Esophagus squamous epithelium (tissue), 5 donors: ENCODE measurements around the gene CSN3. TPM values are rescaled to one million over a fixed set of nuclear protein-coding genes. Genes with fewer than 3 reads are reported as not detected.
"Not testable (repeated sequence)": the region's sequence is repeated elsewhere in the genome, so short reads cannot be mapped to it uniquely, and the experiment has no call there.

ENCODE experiments used
- DNase-seq: peaks from one replicate; lab custom pipeline; 2025; lab: John Stamatoyannopoulos, UW
- H3K27ac ChIP-seq, 4 donors: fragments of 200-600 bp; sonication (generic); one replicate each; pipeline ENCODE4 v1.5.1; 2016 to 2019; ENCODE audit warnings: mild to moderate bottlenecking in 1 of 4
- H3K27me3 ChIP-seq, 4 donors: fragments of 200-600 bp; sonication (generic); 1 replicate in 3 of 4; 2 replicates in 1 of 4; pipeline versions ENCODE4 v1.5.1 to v1.6.0; 2017 to 2021; ENCODE audit warnings: antibody characterized with exemption in 1 of 4
- H3K36me3 ChIP-seq, 3 donors: fragments of 200-600 bp; sonication (generic); one replicate each; pipeline ENCODE4 v1.5.1; 2016 to 2019
- H3K4me1 ChIP-seq, 3 donors: fragments of 200-600 bp; sonication (generic); one replicate each; pipeline ENCODE4 v1.5.1; 2017 to 2019
- H3K4me3 ChIP-seq, 4 donors: fragments of 200-600 bp; sonication (generic); 1 replicate in 3 of 4; 2 replicates in 1 of 4; pipeline ENCODE4 v1.5.1; 2016 to 2019; ENCODE audit warnings: mild to moderate bottlenecking in 2 of 4, moderate library complexity in 1 of 4
- H3K9me3 ChIP-seq, 3 donors: fragments of 200-600 bp; sonication (generic); one replicate each; pipeline ENCODE4 v1.5.1; 2016 to 2019
- CTCF ChIP-seq, 6 experiments: fragments of 450-650 bp in 4 of 6; fragments of 200-600 bp in 2 of 6; sonication (generic) in 2 of 6; IDR thresholded peaks; one replicate each; pipeline ENCODE4 v1.5.1; 2016 to 2019; ENCODE audit warnings: antibody characterized with exemption in 6 of 6, mild to moderate bottlenecking in 4 of 6, moderate library complexity in 4 of 6
- POLR2A ChIP-seq, 4 donors: fragments of 450-650 bp; IDR thresholded peaks; one replicate each; pipeline ENCODE4 v1.6.1; 2017; ENCODE audit warnings: antibody characterized with exemption in 4 of 4, mild to moderate bottlenecking in 4 of 4, moderate library complexity in 3 of 4
- WGBS, 2 donors: methylation state at CpG; one replicate each; pipeline ENCODE4 v1.1.5; 2018; 5-methylcytosine and 5-hydroxymethylcytosine counted together
- intact Hi-C: fragments of 100-400 bp; cut with DNase I; formaldehyde crosslinking; loops from one replicate; pipeline ENCODE4 v1.15.0; 2022
- total RNA-seq, 4 donors: library from RNA; depleted of rRNA; stranded (reverse); fragments of >200 nt; gene quantifications; one replicate each; pipeline ENCODE4 v1.1.0, GENCODE V29; 2016
- donor health status: DM: yes; HTN: yes; CAD: no.

Gene CSN3
- not detected for total RNA-seq

GRCh38 chr4:70242297-70242696 is at the start of gene CSN3:
CSN3 (plus strand) TSS chr4:70242597; CDS start chr4:70244820, 2,223 bp downstream.
- H3K4me1 ChIP-seq, H3K36me3 ChIP-seq, H3K4me3 ChIP-seq, DNase-seq, H3K9me3 ChIP-seq, H3K27me3 ChIP-seq, intact Hi-C loops, H3K27ac ChIP-seq: not testable (repeated sequence)
- 74 to 78% methylated on average over 3 of the region's 3 CpGs for whole genome bisulfite sequencing, 2 donors

GRCh38 chr4:70192895-70193294 is 49.5 kb upstream of the CSN3 start:
- Histone ChIP-seq H3K4me3 (no peak overlapping the region), H3K27me3 (peaks cover 0 to 8% (median 0%) of the 10 kb centered on the region in 4 donors), H3K36me3 (no peaks in the 10 kb centered on the region), H3K4me1 (no peaks in the 10 kb centered on the region), H3K9me3 (no peaks in the 10 kb centered on the region), H3K27ac (no peak overlapping the region)
- 88 to 92% methylated on average over 2 of the region's 2 CpGs for WGBS, 2 donors
- intact Hi-C loops, result no loop called here
- TF ChIP-seq POLR2A (IDR thresholded peaks at IDR 0.05) (no peak), CTCF (IDR thresholded peaks at IDR 0.05) (no peak)
- DNase-seq, result no peak

GRCh38 chr4:70195425-70195824 is 47.0 kb upstream of the CSN3 start, which contains the start of gene ODAM:
ODAM (plus strand) TSS chr4:70195725; CDS start chr4:70196544, 819 bp downstream.
- WGBS, 2 donors, result 72 to 77% methylated on average over 1 of the region's 1 CpG
- no peak within 1 kb of the TSS for H3K4me3 ChIP-seq
- H3K4me1 ChIP-seq, result no peaks in the 10 kb centered on the region
- DNase-seq, result no peak
- H3K9me3 ChIP-seq, result no peaks in the 10 kb centered on the region
- no peaks in the 10 kb centered on the region for H3K36me3 ChIP-seq
- H3K27me3 ChIP-seq, result peaks cover 0 to 8% (median 0%) of the 10 kb centered on the region in 4 donors
- no peak for TF ChIP-seq POLR2A (IDR thresholded peaks at IDR 0.05)
- no peak within 1 kb of the TSS for H3K27ac ChIP-seq
- intact Hi-C loops, result no loop called here

GRCh38 chr4:70196857-70197256 is 45.5 kb upstream of the CSN3 start:
- no peak overlapping the region for H3K4me3 ChIP-seq
- DNase-seq, result no peak
- H3K27me3 ChIP-seq, result peaks cover 0 to 8% (median 0%) of the 10 kb centered on the region in 4 donors
- no peaks in the 10 kb centered on the region for H3K4me1 ChIP-seq
- intact Hi-C loops, result no loop called here
- H3K36me3 ChIP-seq, result no peaks in the 10 kb centered on the region
- H3K27ac ChIP-seq, result no peak overlapping the region
- WGBS, 2 donors, result 59 to 61% methylated on average over 2 of the region's 2 CpGs
- no peaks in the 10 kb centered on the region for H3K9me3 ChIP-seq
- TF ChIP-seq POLR2A (IDR thresholded peaks at IDR 0.05), result no peak

GRCh38 chr4:70197842-70198241 is 44.6 kb upstream of the CSN3 start:
- Histone ChIP-seq H3K4me1 (no peaks in the 10 kb centered on the region), H3K27me3 (peaks cover 0 to 8% (median 0%) of the 10 kb centered on the region in 4 donors), H3K27ac (no peak overlapping the region), H3K9me3 (no peaks in the 10 kb centered on the region), H3K36me3 (no peaks in the 10 kb centered on the region), H3K4me3 (no peak overlapping the region)
- DNase-seq, result no peak
- TF ChIP-seq POLR2A (IDR thresholded peaks at IDR 0.05) (no peak), CTCF (IDR thresholded peaks at IDR 0.05) (no peak)
- intact Hi-C loops, result no loop called here
- 47 to 59% methylated on average over 2 of the region's 2 CpGs for WGBS, 2 donors

GRCh38 chr4:70203601-70204000 is 38.8 kb upstream of the CSN3 start:
- no peaks in the 10 kb centered on the region for H3K27me3 ChIP-seq
- DNase-seq, result no peak
- intact Hi-C loops, result no loop called here
- no peaks in the 10 kb centered on the region for H3K36me3 ChIP-seq
- H3K27ac ChIP-seq, result no peak overlapping the region
- TF ChIP-seq POLR2A (IDR thresholded peaks at IDR 0.05), result no peak
- no peak for TF ChIP-seq CTCF (IDR thresholded peaks at IDR 0.05)
- H3K4me3 ChIP-seq, result no peak overlapping the region
- 50 to 58% methylated on average over 1 of the region's 1 CpG for WGBS, 2 donors
- H3K4me1 ChIP-seq, result no peaks in the 10 kb centered on the region
- no peaks in the 10 kb centered on the region for H3K9me3 ChIP-seq

- DNase-seq, H3K9me3 ChIP-seq, H3K4me1 ChIP-seq, H3K27me3 ChIP-seq, H3K27ac ChIP-seq, H3K36me3 ChIP-seq, intact Hi-C loops, H3K4me3 ChIP-seq: not testable (repeated sequence)
- WGBS, 2 donors, result no CpG with 5 or more reads among the region's 4 CpGs
Measured at GRCh38 chr4:70212752-70213151, 29.6 kb upstream of the CSN3 start.

GRCh38 chr4:70216109-70216508 is 26.3 kb upstream of the CSN3 start:
- H3K36me3 ChIP-seq, H3K4me3 ChIP-seq, intact Hi-C loops, H3K4me1 ChIP-seq, H3K27ac ChIP-seq, H3K27me3 ChIP-seq, DNase-seq, H3K9me3 ChIP-seq: not testable (repeated sequence)

- H3K4me3 ChIP-seq, intact Hi-C loops, H3K27me3 ChIP-seq, H3K9me3 ChIP-seq, H3K27ac ChIP-seq, H3K4me1 ChIP-seq, H3K36me3 ChIP-seq, DNase-seq: not testable (repeated sequence)
- WGBS, 2 donors, result 85 to 94% methylated on average over 1 of the region's 1 CpG
Measured at GRCh38 chr4:70216550-70216949, 25.8 kb upstream of the CSN3 start.

- intact Hi-C loops, H3K9me3 ChIP-seq: not testable (repeated sequence)
Measured at GRCh38 chr4:70221389-70221788, 21.0 kb upstream of the CSN3 start.

More at GRCh38 chr4:70221389-70221788, 21.0 kb upstream of the CSN3 start:
- not testable (repeated sequence) for DNase-seq, H3K36me3 ChIP-seq, H3K4me1 ChIP-seq, H3K4me3 ChIP-seq, H3K27ac ChIP-seq, H3K27me3 ChIP-seq
- WGBS, 2 donors, result 78 to 89% methylated on average over 3 of the region's 3 CpGs
